Stomach (tissue), 9 donors: ENCODE results near the gene CALML4. TPM values are rescaled to one million over a fixed set of nuclear protein-coding genes. Genes with fewer than 3 reads are reported as not detected.
A peak's percentile ranks its signal among the peaks of the same experiment; 100 is the strongest.

ENCODE experiments used
- DNase-seq, 2 donors: peaks; one replicate each; pipeline versions ENCODE4 v3.0.0 to v3.0.0-alpha.2; 2013 to 2019
- H3K27ac ChIP-seq, 5 donors: fragments of 200-600 bp in 4 of 5; sonication (generic) in 4 of 5; one replicate each; pipeline ENCODE4 v1.5.1; 2013 to 2019; ENCODE audit warnings: mild to moderate bottlenecking in 1 of 5, moderate library complexity in 1 of 5
- H3K27me3 ChIP-seq, 3 donors: fragments of 200-600 bp; sonication (generic); one replicate each; pipeline ENCODE4 v1.5.1; 2017 to 2019; ENCODE audit warnings: mixed run types in 1 of 3
- H3K36me3 ChIP-seq, 4 donors: fragments of 200-600 bp; sonication (generic); 1 replicate in 3 of 4; 2 replicates in 1 of 4; pipeline ENCODE4 v1.5.1; 2016 to 2019
- H3K4me1 ChIP-seq, 4 donors: fragments of 200-600 bp; sonication (generic); one replicate each; pipeline ENCODE4 v1.5.1; 2016 to 2019
- H3K4me3 ChIP-seq, 4 donors: fragments of 200-600 bp; sonication (generic) in 3 of 4; one replicate each; pipeline ENCODE4 v1.5.1; 2016 to 2019; ENCODE audit warnings: mild to moderate bottlenecking in 1 of 4
- H3K9me3 ChIP-seq, 4 donors: fragments of 200-600 bp; sonication (generic); one replicate each; pipeline ENCODE4 v1.5.1; 2016 to 2019
- CTCF ChIP-seq, 7 experiments: fragments of 450-650 bp in 4 of 7; fragments of 200-600 bp in 3 of 7; sonication (generic) in 3 of 7; IDR thresholded peaks; one replicate each; pipeline ENCODE4 v1.5.1; 2016 to 2019; ENCODE audit warnings: antibody characterized with exemption in 7 of 7, control low read depth in 2 of 7, mild to moderate bottlenecking in 1 of 7
- EP300 ChIP-seq: sonication (generic); formaldehyde crosslinking; IDR thresholded peaks from one replicate; pipeline ENCODE4 v1.6.1; 2017; ENCODE audit warnings: antibody characterized with exemption
- POLR2A ChIP-seq, 4 donors: fragments of 450-650 bp; IDR thresholded peaks; one replicate each; pipeline ENCODE4 v1.6.1; 2016; ENCODE audit warnings: antibody characterized with exemption in 4 of 4, control low read depth in 2 of 4, mild to moderate bottlenecking in 1 of 4, moderate library complexity in 1 of 4
- POLR2AphosphoS5 ChIP-seq, 3 donors: sonication (generic); formaldehyde crosslinking; IDR thresholded peaks; one replicate each; pipeline ENCODE4 v1.6.1; 2016; ENCODE audit warnings: antibody characterized with exemption in 3 of 3
- WGBS, 5 donors: extraction: QIAGEN DNeasy Blood & Tissue Kit in 3 of 5; methylation state at CpG; one replicate each; pipeline versions ENCODE4 v1.1.5 to v1.1.7; 2013 to 2018; 5-methylcytosine and 5-hydroxymethylcytosine counted together
- intact Hi-C: fragments of 100-400 bp; cut with DNase I; formaldehyde crosslinking; loops from one replicate; pipeline ENCODE4 v1.15.1; 2023; ENCODE audit warnings: low total_unique reads
- polyA plus RNA-seq, 3 donors: library from polyadenylated mRNA; stranded (reverse); fragments of 200-250 nt; gene quantifications; one replicate each; pipeline ENCODE4 v1.2.3, GENCODE V29; 2013
- total RNA-seq, 5 donors: library from RNA; depleted of rRNA; stranded (reverse); fragments of >200 nt; gene quantifications; one replicate each; pipeline versions ENCODE4 v1.1.0 to v1.2.3, GENCODE V29; 2014 to 2016
- donor health status: healthy with polysubstance abuse.
- donor health status: Bipolar disorder and iron deficiency.
- donor health status: healthy.

CALML4 gene
- total and polyA plus RNA-seq, 8 donors: 7.6 to 24.3 (median 13.3) TPM

GRCh38 chr15:68220967-68221366 is 15.8 kb upstream of the CALML4 start:
- Histone ChIP-seq H3K27me3 (no peaks in the 10 kb centered on the region), H3K36me3 (peaks cover 0 to 20% (median 18%) of the 10 kb centered on the region in 4 donors), H3K4me1 (peaks cover 0 to 5% (median 0%) of the 10 kb centered on the region in 4 donors), H3K4me3 (no peak overlapping the region), H3K9me3 (no peaks in the 10 kb centered on the region), H3K27ac (no peak overlapping the region)
- intact Hi-C loops: no loop called here
- TF ChIP-seq EP300: no peak
- TF ChIP-seq POLR2A (IDR thresholded peaks at IDR 0.05): no peak
- TF ChIP-seq CTCF (IDR thresholded peaks at IDR 0.05): no peak
- TF ChIP-seq POLR2AphosphoS5 (IDR thresholded peaks at IDR 0.05): no peak
- DNase-seq: no peak
- 92 to 100% (median 98%) methylated on average over 1 to 6 of the region's 6 CpGs for WGBS, 5 donors

- no peaks in the 10 kb centered on the region for H3K27me3 ChIP-seq
- WGBS, 5 donors: 88 to 98% (median 98%) methylated on average over 2 of the region's 2 CpGs
- peaks cover 0 to 22% (median 20%) of the 10 kb centered on the region in 4 donors for H3K36me3 ChIP-seq
- intact Hi-C loops: no loop called here
- peaks cover 0 to 5% (median 2%) of the 10 kb centered on the region in 4 donors for H3K4me1 ChIP-seq
- H3K9me3 ChIP-seq: no peaks in the 10 kb centered on the region
- no peak for TF ChIP-seq CTCF (IDR thresholded peaks at IDR 0.05)
- TF ChIP-seq EP300: no peak
- TF ChIP-seq POLR2A (IDR thresholded peaks at IDR 0.05): no peak
- TF ChIP-seq POLR2AphosphoS5 (IDR thresholded peaks at IDR 0.05): no peak
- H3K27ac ChIP-seq: no peak overlapping the region
- DNase-seq: peak in 1 of 2 donors; percentile 8
- no peak overlapping the region for H3K4me3 ChIP-seq
These were observed 15.4 kb upstream of the CALML4 start for GRCh38 chr15:68220489-68220888.

- intact Hi-C loops: loop anchor here (10.0 kb wide), 1 partner anchor 354 kb away; no protein-coding TSS in a partner anchor
- H3K9me3 ChIP-seq: no peaks in the 10 kb centered on the region
- WGBS, 5 donors: 95 to 97% (median 96%) methylated on average over 9 of the region's 9 CpGs
- H3K4me3 ChIP-seq: no peak overlapping the region
- TF ChIP-seq EP300 (no peak), CTCF (IDR thresholded peaks at IDR 0.05) (no peak), POLR2A (IDR thresholded peaks at IDR 0.05) (no peak), POLR2AphosphoS5 (IDR thresholded peaks at IDR 0.05) (no peak)
- H3K36me3 ChIP-seq: peaks cover 0 to 29% (median 23%) of the 10 kb centered on the region in 4 donors
- no peaks in the 10 kb centered on the region for H3K27me3 ChIP-seq
- peaks cover 0 to 6% (median 0%) of the 10 kb centered on the region in 4 donors for H3K4me1 ChIP-seq
- DNase-seq: peak in 1 of 2 donors; percentile 1
- H3K27ac ChIP-seq: no peak overlapping the region
These were observed 14.0 kb upstream of the CALML4 start for GRCh38 chr15:68218847-68219798.

- peaks cover 0 to 6% (median 0%) of the 10 kb centered on the region in 4 donors for H3K4me1 ChIP-seq
- intact Hi-C loops: loop anchor here (10.0 kb wide), 1 partner anchor 354 kb away; no protein-coding TSS in a partner anchor
- peaks cover 0 to 34% (median 25%) of the 10 kb centered on the region in 4 donors for H3K36me3 ChIP-seq
- H3K9me3 ChIP-seq: no peaks in the 10 kb centered on the region
- H3K4me3 ChIP-seq: no peak overlapping the region
- no peak for TF ChIP-seq CTCF (IDR thresholded peaks at IDR 0.05)
- no peak for TF ChIP-seq EP300
- TF ChIP-seq POLR2A (IDR thresholded peaks at IDR 0.05): no peak
- no peak for TF ChIP-seq POLR2AphosphoS5 (IDR thresholded peaks at IDR 0.05)
- WGBS, 5 donors: 94 to 99% (median 97%) methylated on average over 8 of the region's 8 CpGs
- H3K27me3 ChIP-seq: no peaks in the 10 kb centered on the region
- no peak for DNase-seq
- no peak overlapping the region for H3K27ac ChIP-seq
These were observed 13.2 kb upstream of the CALML4 start for GRCh38 chr15:68218331-68218730.
